Brain microvascular endothelial cell (primary cell): ENCODE results near the gene PPP1R36.
"Not testable (repeated sequence)": the region's sequence is repeated elsewhere in the genome, so short reads cannot be mapped to it uniquely, and the experiment has no call there.

Source experiments
- DNase-seq: peaks from one replicate; pipeline ENCODE4 v3.0.0-alpha.2; 2020
- H3K27ac ChIP-seq: fragments of 250-450 bp; sonication (Bioruptor Pico); 2 replicates; pipeline ENCODE4 v1.5.1; 2020; ENCODE audit warnings: mild to moderate bottlenecking, moderate library complexity
- H3K27me3 ChIP-seq: fragments of 250-450 bp; sonication (Bioruptor Pico); replicated peaks from 2 replicates; pipeline ENCODE4 v1.5.1; 2020; ENCODE audit warnings: mild to moderate bottlenecking
- H3K36me3 ChIP-seq: fragments of 250-450 bp; sonication (Bioruptor Pico); replicated peaks from 2 replicates; pipeline ENCODE4 v1.5.1; 2020; ENCODE audit warnings: mild to moderate bottlenecking
- H3K4me3 ChIP-seq: 2 replicates; pipeline ENCODE4 v1.5.1; 2011; ENCODE audit warnings: low read depth, mild to moderate bottlenecking, control low read depth, low read length, moderate library complexity
- in situ Hi-C: cut with HindIII; loops from 2 replicates; pipeline ENCODE4 v1.10.0; 2017; ENCODE audit warnings: low sequenced_read_pairs, low pct_ligation_motif_present
- TF ChIP-seq, protein P1 (sequence below): IDR thresholded peaks from 2 replicates; pipeline ENCODE4 v1.5.1; 2011; ENCODE audit warnings: low read depth, mild to moderate bottlenecking, moderate library complexity, low read length, control low read depth, inconsistent platforms; ENCODE audit errors: missing control alignments

The PPP1R36 gene

DNA sequence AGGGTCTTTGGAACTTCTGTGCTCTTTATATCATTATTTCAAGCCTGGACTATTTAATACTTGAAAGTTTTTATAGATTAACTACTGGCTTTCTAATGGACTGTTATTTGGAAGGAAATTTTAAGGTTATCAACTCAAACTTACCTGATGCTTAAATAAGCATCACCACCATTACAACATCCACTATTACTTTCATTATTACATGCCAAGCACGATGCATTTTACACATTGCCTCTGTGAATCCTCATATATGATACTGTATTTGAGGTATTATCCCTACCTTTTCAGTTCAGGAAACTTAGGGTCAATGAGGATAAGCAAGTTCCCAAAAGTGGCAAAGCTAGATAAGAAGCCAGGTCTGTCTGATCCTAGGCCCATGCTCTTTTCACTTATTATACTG lies 32.8 kb upstream of the PPP1R36 start:
- in situ Hi-C loops: no loop called here
- H3K36me3 ChIP-seq: peaks cover 6% of the 10 kb centered on the region
- no peaks in the 10 kb centered on the region for H3K27me3 ChIP-seq
- TF ChIP-seq, protein P1, sequence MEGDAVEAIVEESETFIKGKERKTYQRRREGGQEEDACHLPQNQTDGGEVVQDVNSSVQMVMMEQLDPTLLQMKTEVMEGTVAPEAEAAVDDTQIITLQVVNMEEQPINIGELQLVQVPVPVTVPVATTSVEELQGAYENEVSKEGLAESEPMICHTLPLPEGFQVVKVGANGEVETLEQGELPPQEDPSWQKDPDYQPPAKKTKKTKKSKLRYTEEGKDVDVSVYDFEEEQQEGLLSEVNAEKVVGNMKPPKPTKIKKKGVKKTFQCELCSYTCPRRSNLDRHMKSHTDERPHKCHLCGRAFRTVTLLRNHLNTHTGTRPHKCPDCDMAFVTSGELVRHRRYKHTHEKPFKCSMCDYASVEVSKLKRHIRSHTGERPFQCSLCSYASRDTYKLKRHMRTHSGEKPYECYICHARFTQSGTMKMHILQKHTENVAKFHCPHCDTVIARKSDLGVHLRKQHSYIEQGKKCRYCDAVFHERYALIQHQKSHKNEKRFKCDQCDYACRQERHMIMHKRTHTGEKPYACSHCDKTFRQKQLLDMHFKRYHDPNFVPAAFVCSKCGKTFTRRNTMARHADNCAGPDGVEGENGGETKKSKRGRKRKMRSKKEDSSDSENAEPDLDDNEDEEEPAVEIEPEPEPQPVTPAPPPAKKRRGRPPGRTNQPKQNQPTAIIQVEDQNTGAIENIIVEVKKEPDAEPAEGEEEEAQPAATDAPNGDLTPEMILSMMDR: no peak
- no peak overlapping the region for H3K4me3 ChIP-seq
- DNase-seq: no peak
- no peak overlapping the region for H3K27ac ChIP-seq

DNA sequence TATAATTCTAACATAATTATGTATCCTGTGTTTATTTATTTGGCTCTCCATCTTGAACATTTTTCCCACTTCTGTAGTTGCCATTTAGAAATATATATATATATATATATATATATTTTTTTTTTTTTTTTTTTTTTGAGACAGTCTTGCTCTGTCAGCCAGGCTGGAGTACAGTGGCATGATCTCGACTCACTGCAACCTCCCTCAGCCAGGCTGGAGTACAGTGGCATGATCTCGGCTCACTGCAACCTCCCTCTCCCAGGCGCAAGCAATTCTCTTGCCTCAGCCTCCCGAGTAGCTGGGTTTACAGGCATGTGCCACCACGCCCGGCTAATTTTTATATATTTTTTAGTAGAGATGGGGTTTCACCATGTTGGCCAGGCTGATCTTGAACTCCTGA lies 32.1 kb upstream of the PPP1R36 start:
- in situ Hi-C loops, H3K4me3 ChIP-seq, H3K27me3 ChIP-seq, H3K27ac ChIP-seq, DNase-seq: not testable (repeated sequence)
- peaks cover 13% of the 10 kb centered on the region for H3K36me3 ChIP-seq

DNA sequence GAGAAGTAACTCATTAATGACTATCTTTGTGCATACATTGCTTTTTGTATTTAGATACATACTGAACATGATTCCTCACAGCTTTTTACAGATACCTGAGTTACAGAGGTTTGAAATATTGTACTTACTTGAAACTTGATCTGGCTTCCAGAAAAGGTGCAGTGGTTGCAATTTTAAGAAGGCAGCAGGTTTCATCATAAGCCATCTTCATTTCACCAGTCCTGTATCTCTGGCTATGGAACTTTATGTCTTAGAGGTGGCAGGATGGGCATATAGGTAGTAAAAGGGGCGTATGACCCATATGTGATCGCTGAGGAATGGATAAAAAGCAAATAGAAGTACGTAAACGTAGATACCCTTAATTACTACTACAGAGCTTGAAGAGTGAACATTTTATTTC lies 31.5 kb upstream of the PPP1R36 start:
- TF ChIP-seq, protein P1: no peak

DNA sequence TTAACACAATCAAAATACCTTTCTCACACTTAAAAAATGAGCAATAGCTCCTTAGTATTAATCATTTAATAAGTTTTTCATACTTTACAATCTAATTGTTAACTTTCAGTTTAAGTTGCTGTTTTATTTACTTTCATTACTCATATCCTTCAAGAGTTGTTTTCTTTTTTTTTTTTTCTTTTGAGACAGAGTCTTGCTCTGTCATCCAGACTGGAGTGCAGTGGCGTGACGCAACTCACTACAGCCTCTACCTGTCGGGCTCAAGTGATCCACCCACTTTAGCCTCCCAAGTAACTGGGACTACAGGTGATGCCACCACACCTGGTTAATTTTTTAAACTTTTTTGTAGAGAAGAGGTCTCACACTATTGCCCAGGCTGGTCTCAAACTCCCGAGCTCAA lies 29.1 kb upstream of the PPP1R36 start:
- in situ Hi-C loops: no loop called here
- DNase-seq: no peak
- Histone ChIP-seq H3K36me3 (peaks cover 21% of the 10 kb centered on the region), H3K4me3 (no peak overlapping the region), H3K27me3 (no peaks in the 10 kb centered on the region), H3K27ac (no peak overlapping the region)
- TF ChIP-seq, protein P1: no peak

More for the DNA sequence above, 31.5 kb upstream of the PPP1R36 start:
- Histone ChIP-seq H3K27me3 (no peaks in the 10 kb centered on the region), H3K27ac (no peak overlapping the region), H3K36me3 (peaks cover 19% of the 10 kb centered on the region), H3K4me3 (no peak overlapping the region)
- no peak for DNase-seq
- in situ Hi-C loops: no loop called here

DNA sequence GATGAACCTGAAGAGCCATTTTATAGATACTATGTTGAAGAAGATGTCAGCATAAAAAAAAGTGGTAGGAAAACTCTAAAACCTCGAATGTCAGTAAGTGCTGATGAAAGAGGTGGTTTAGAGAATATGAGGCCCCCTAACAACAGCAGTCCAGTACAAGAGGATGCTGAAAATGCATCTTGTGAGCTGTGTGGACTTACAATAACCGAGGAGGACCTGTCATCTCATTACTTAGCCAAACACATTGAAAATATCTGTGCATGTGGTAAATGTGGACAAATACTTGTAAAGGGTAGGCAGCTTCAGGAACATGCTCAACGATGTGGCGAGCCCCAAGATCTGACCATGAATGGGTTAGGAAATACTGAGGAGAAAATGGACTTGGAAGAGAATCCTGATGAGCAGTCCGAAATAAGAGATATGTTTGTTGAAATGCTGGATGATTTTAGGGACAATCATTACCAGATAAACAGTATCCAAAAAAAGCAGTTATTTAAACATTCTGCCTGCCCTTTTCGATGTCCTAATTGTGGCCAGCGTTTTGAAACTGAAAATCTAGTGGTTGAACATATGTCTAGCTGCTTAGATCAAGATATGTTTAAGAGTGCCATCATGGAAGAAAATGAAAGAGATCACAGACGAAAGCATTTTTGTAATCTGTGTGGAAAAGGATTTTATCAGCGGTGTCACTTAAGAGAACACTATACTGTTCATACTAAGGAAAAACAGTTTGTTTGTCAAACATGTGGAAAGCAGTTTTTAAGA lies 27.0 kb upstream of the PPP1R36 start:
- H3K4me3 ChIP-seq: no peak overlapping the region
- in situ Hi-C loops: no loop called here
- H3K36me3 ChIP-seq: peaks cover 27% of the 10 kb centered on the region

DNA sequence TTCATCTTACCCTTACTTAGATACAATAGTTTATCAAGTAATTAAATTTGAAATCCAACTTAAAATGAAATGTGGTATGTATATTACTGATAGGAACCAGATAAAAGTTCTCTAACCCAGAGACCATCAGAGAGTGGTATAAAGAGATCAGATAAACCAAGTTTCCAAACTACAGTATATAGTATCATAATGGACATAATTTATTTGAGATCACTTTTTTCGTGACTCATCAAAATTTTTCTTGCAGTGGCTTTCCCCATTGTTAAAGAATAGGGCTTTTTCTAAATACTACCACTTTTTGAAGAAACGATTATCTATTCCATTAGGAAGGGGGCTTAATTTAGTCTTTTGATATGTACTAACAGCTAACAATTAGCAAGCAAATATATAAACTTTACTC lies 24.4 kb upstream of the PPP1R36 start:
- H3K27ac ChIP-seq: no peak overlapping the region

More for the DNA sequence above, 27.0 kb upstream of the PPP1R36 start:
- TF ChIP-seq, protein P1: no peak
- no peak overlapping the region for H3K27ac ChIP-seq
- H3K27me3 ChIP-seq: no peaks in the 10 kb centered on the region
- no peak for DNase-seq

More for the DNA sequence above, 24.4 kb upstream of the PPP1R36 start:
- Histone ChIP-seq H3K4me3 (no peak overlapping the region), H3K36me3 (peaks cover 27% of the 10 kb centered on the region), H3K27me3 (no peaks in the 10 kb centered on the region)
- DNase-seq: no peak
- TF ChIP-seq, protein P1: no peak
- in situ Hi-C loops: no loop called here
